Measurements from ENCODE around the gene MTA2. TPM values are rescaled to one million over a fixed set of nuclear protein-coding genes. Genes with fewer than 3 reads are reported as not detected.

Gene MTA2
- total RNA-seq, 1 donor from 2014 or later: 26.3 TPM

DNA sequence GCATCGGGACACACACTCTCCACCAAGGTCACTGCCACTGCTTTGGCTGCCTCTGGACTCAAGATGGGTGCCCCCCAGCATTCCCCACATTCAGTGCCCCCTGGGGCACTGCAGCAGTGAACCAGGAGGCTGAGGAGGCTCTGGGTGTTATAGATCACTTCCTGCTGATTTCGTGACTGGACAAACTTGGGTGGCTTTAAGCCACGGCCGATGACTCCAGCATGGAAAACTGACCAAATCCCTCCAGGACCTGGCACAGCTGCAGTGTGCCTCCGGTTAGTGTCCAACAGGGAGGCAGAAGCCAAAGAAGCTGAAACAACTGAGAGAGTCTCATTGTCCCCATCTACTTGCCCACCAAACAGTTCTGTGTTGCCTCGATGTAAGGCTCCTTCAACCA is 45.9 kb upstream of the MTA2 start:
- Histone ChIP-seq H3K27me3 (ENCODE audit: low read depth) (no peaks in the 10 kb centered on the region), H3K27ac (replicated peaks) (no peak overlapping the region), H3K9me3 (replicated peaks) (no peaks in the 10 kb centered on the region), H3K36me3 (peaks cover 48% of the 10 kb centered on the region), H3K4me1 (peaks cover 61% of the 10 kb centered on the region), H3K4me3 (no peak overlapping the region)
- no peak for DNase-seq
- TF ChIP-seq, protein P1, sequence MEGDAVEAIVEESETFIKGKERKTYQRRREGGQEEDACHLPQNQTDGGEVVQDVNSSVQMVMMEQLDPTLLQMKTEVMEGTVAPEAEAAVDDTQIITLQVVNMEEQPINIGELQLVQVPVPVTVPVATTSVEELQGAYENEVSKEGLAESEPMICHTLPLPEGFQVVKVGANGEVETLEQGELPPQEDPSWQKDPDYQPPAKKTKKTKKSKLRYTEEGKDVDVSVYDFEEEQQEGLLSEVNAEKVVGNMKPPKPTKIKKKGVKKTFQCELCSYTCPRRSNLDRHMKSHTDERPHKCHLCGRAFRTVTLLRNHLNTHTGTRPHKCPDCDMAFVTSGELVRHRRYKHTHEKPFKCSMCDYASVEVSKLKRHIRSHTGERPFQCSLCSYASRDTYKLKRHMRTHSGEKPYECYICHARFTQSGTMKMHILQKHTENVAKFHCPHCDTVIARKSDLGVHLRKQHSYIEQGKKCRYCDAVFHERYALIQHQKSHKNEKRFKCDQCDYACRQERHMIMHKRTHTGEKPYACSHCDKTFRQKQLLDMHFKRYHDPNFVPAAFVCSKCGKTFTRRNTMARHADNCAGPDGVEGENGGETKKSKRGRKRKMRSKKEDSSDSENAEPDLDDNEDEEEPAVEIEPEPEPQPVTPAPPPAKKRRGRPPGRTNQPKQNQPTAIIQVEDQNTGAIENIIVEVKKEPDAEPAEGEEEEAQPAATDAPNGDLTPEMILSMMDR (IDR thresholded peaks at IDR 0.05; ENCODE audit: borderline replicate concordance): no peak
- intact Hi-C loops (cut with micrococcal nuclease): no loop called here

DNA sequence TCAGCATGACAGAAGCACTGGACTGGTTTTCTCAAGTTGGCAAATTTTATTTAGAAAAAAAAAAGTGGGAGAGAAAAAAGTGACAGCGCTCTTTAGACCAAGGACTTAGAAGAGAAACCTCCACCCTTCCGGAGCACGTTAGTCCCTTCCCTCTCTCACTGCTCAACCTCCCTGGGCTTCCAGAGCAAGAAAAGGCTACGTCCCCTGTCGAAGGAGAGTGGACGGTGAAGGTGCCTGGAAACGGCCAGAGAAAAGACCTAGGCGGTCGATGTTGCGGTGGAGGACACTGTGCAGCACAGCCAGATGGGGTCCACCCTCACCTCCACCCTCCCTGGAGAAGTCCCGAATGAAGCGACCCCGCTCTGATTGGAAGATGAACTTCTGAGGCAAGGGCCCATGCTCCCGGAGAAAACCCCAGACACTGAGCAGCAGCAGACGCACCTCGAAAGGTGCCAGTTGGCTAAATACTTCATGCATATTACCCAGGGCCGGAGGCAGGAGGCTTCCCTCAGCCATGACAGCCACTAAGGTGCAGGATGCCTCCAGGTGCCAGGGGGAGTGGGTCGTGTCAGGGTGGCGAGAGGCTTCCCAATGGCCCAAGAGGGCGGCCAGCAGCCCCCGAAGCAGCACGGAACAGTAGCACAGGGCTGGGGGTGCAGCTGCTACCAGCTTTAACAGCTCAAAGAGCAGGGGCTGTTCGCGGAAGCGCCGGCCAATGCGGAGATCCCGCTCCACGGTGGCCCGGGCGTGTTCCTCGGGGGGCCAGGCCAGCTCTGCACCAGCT is 45.4 kb upstream of the MTA2 start:
- no peaks in the 10 kb centered on the region for H3K27me3 ChIP-seq (ENCODE audit: low read depth)
- peaks cover 55% of the 10 kb centered on the region for H3K4me1 ChIP-seq
- peak overlapping the region; percentile 97 for H3K4me3 ChIP-seq
- TF ChIP-seq, protein P1 (IDR thresholded peaks at IDR 0.05; ENCODE audit: borderline replicate concordance): no peak
- intact Hi-C loops (cut with micrococcal nuclease): no loop called here
- peaks cover 51% of the 10 kb centered on the region for H3K36me3 ChIP-seq
- H3K9me3 ChIP-seq (replicated peaks): no peaks in the 10 kb centered on the region
- DNase-seq: no peak
- peak overlapping the region; percentile 97 for H3K27ac ChIP-seq (replicated peaks)

DNA sequence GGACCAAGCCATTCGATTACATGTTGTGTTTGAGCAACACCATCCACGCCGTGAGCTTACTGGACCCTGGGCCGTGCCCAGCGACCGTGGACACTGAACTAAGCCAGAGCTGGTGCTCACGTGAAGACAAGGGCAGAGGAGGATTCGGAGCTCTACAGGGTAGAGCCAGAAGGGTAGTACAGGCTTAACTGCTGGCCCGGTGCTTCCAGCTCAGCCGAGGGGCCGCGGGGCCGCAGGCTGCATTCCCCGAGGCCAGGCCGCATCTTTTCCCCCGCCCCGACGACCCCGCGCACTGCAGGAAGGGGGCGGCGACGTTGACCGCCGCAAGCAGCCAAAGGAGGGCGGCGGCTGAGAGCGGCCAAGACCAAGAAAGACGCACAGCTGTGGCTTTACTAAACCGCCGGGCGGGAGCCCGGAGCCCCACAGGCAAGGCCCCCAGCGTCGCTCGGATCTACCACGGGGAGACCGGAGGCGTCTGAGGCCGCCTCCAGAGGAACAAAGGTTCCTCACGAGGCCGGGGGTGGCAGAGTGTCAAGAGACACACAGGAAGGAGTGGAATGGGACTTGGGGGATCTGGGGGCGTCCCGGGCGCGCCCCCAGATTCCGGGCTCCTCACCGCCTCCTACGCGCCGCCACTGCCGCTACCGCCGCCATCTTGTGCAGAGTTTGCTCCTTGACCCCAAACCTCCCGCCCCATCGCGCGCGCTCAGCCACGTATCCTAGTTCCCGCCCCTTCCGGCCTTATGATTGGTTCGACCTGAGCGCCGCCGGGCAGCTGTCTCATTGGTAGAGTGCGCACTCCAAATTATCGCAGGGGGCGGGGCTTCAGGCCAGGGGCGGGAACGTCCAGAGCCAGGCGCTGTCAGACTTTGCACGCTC is 44.5 kb upstream of the MTA2 start, which contains the start of gene GANAB:
Gene GANAB (minus strand): TSS at position 668 of the 879 bp plus-strand sequence. CDS start 14 bp downstream, at position 654.
- TF ChIP-seq, protein P1 (IDR thresholded peaks at IDR 0.05; ENCODE audit: borderline replicate concordance): no peak
- H3K9me3 ChIP-seq (replicated peaks): no peaks in the 10 kb centered on the region
- peak; percentile 99 for DNase-seq
- peak within 1 kb of the TSS; percentile 97 for H3K27ac ChIP-seq (replicated peaks)
- H3K4me3 ChIP-seq: peak within 1 kb of the TSS; percentile 97
- H3K36me3 ChIP-seq: peaks cover 51% of the 10 kb centered on the region
- intact Hi-C loops (cut with micrococcal nuclease): no loop called here
- peaks cover 50% of the 10 kb centered on the region for H3K4me1 ChIP-seq
- H3K27me3 ChIP-seq (ENCODE audit: low read depth): no peaks in the 10 kb centered on the region

DNA sequence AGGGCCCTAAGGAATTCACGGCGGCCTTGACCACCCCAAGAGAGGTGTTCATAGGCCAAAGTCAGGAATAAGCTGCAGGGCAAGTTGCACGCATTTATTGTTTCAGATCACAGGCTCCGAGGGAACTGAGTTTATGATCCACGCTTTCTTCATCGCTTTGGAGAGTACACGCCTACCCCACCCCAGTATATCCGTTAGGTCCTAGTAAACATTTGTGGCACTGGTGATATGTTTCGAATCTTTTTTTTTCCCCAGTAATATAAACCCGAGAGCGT is 43.9 kb upstream of the MTA2 start:
- DNase-seq: no peak
- Histone ChIP-seq H3K27me3 (ENCODE audit: low read depth) (no peaks in the 10 kb centered on the region), H3K9me3 (replicated peaks) (no peaks in the 10 kb centered on the region), H3K27ac (replicated peaks) (peak overlapping the region; percentile 97), H3K36me3 (peaks cover 51% of the 10 kb centered on the region), H3K4me1 (peaks cover 52% of the 10 kb centered on the region), H3K4me3 (peak overlapping the region; percentile 97)
- intact Hi-C loops (cut with micrococcal nuclease): no loop called here
- TF ChIP-seq, protein P1 (IDR thresholded peaks at IDR 0.05; ENCODE audit: borderline replicate concordance): no peak

DNA sequence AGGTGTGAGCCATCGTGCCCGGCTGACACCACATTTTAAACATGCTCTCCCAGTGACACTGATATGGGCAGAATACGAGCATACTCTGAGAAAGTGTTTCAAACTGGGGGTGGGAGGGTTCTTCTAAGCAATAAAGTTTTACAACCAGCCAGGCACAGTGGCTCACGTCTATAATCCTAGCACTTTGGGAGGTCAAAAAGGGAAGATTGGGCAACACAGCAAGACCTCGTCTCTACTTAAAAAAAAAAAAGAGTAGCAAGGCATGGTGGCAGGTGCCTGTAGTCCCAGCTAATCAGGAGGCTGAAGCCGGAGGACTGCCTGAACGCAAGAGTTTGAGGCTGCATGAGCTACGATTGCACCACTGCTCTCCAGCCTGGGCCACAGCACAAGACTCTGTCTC is 42.6 kb upstream of the MTA2 start:
- no peaks in the 10 kb centered on the region for H3K27me3 ChIP-seq (ENCODE audit: low read depth)
- H3K4me3 ChIP-seq: no peak overlapping the region
- peaks cover 56% of the 10 kb centered on the region for H3K4me1 ChIP-seq
- no peak overlapping the region for H3K27ac ChIP-seq (replicated peaks)
- intact Hi-C loops (cut with micrococcal nuclease): no loop called here
- H3K36me3 ChIP-seq: peaks cover 50% of the 10 kb centered on the region
- TF ChIP-seq, protein P1 (IDR thresholded peaks at IDR 0.05; ENCODE audit: borderline replicate concordance): no peak
- no peak for DNase-seq
- H3K9me3 ChIP-seq (replicated peaks): no peaks in the 10 kb centered on the region
